Mesenteric fat pad (tissue), 1 donor: ENCODE results near the gene MTAP. TPM values are rescaled to one million over a fixed set of nuclear protein-coding genes. Genes with fewer than 3 reads are reported as not detected.

Source experiments
- DNase-seq: peaks from one replicate; pipeline ENCODE4 v3.0.0-alpha.2; 2020; ENCODE audit warnings: low spot score
- total RNA-seq: library from RNA; stranded (reverse); fragmentation: NEBNext Ultra II Directional; extraction: Animal tissue kit (Norgen Biotek cat#: 25700); gene quantifications from one replicate; pipeline ENCODE4 v1.2.1, GENCODE V29; 2021
- donor health status: DM: yes; HTN: yes; CAD: no.

Gene MTAP
- total RNA-seq, 1 donor from 2014 or later: 38.8 TPM

DNA sequence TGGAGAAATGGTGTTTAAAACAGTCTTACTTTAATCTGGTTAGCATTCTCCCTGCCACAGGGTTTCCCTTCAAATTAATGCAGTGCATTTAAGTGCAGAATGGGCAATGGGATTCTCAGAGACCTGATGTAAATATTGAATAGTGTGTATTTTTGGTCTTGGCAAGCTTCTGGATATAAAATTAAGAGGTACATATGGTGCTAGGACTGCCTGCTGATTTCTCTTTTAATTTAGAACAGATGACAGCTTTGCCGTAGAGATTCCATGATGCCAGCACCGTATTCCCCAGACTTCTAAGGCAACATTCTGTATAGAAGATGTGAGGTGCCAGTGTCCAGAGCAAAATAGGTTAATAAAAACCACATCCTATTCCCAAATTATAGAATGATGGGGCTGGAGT lies 1.9 kb downstream of the MTAP start:
- DNase-seq: no peak

GRCh38 chr9:21804791-21805190 lies 2.4 kb downstream of the MTAP start:
- DNase-seq: no peak

DNA sequence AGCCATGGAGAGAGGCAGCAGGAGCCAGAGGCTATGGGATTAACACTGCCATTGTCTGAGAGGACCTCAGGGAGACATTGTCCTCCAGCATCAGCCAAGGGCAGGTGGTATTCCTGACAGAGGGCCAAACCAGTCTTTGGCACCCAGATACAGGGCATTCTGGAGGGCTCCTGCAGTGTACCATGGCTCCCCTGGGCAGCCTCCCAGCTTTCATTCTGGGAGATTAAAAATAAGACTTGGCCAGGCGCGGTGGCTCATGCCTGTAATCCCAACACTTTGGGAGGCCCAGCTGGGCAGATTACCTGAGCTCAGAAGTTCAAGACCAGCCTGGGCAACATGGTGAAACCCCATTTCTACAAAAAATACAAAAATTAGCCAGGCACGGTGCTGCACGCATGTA lies 4.2 kb downstream of the MTAP start:
- no peak for DNase-seq

DNA sequence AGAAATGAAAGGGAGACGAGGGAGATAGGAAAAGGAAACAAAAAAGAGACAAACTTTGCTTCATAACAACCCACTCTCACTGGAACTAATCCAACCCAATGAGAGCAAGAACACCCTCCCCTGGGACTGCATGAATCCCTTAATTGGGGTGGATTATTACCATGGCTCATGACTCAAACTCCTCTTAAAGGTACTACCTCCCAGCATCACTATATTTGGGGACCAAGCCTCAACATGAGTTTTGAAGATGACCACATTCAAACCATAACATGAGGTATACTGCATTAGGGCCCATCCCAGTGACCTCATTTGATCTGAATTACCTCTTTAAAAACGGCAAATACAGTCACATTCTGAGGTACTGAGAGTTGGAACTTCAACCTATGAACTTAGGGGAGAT lies 8.0 kb downstream of the MTAP start:
- DNase-seq: no peak

- no peak for DNase-seq
These were observed 8.4 kb downstream of the MTAP start for GRCh38 chr9:21810881-21811280.

DNA sequence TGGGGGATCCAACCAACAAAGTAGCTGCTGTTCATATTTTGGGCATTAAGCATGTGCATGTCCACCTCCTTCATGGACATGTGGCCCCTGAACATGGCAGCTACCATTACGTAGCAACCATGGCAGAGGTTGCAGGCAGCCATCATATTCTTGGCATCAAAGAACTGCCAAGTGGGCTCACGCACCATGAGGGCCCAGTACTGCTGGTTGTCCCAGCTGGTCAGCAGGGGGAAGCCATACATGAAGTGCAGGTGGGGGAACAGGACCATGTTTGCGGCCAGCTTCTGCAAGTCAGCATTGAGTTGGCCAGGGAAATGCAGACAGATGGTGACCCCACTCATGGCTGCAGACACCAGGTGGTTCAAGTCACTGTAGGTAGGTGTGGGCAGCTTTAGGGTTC lies 9.5 kb downstream of the MTAP start:
- DNase-seq: no peak

GRCh38 chr9:21812415-21812814 lies 10.0 kb downstream of the MTAP start:
- no peak for DNase-seq

DNA sequence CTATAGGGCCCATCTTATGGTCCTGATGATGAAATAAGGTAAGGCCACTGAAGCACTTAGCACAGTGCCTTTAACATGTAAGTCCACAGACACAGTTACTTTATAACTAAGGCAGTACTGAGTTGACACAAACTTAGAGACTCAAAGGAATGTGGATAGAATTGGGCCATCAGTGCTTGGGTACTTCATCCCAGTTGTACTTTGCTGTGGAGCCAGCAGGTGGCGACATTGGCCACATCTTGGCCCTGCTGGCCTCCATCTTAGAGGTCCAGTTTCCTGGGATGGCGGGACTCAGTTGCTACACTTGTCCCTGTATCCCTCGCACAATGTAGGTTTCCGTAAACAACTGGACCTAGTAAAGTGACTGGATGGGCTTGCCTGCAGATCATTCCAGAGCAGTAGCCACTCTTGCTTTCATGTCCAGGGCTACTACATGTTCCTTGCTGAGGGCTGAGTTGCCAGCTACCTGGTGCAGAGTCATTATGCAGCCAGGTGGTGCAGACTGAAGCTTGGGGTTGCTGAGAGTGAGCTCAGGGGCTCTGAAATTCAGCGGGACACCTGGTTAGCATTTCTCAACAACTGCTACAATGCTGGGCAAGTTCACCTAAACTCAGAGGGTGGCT lies 10.6 kb downstream of the MTAP start:
- DNase-seq: no peak

DNA sequence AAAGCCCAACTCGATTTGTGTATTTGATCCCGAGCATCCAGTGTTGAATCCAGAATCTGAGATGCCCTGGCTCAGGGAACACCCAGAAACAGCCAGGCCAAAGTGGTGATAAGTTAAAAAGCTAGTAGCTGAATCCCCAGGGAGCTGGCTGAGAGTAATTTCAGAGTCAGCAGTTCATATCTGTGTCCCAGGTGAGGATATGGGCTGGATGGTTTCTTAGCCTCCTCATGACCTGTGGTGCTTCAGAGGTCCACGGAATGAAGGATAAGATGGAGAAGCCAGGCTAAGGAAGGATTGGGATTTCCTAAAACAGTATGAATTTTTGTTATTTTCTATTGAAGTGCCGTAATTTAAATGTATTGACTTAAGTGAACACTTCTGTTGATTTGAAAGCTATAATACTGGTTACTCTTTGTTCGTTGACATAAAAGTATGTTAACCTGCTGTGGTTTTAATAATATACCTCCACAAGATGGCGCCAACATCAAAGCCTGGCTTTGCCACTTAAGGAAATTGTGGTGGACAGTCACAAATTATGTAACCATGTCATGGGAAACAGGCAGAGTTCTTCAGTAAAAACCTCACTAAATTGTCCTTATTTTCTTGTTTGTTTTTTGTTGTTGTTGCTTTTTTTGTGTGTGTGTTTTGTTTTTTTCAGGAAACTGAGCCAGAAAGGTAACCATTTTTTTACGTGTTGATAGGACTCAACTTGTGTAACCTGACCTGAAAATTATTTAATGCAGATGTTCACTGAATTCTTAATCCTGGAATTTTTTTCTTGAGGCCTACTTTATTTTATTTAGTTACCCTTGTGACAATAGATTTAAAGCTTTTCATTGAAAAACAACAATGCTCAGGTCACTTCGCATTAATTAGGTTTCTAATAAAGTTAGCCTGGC lies 11.4 kb downstream of the MTAP start:
- DNase-seq: no peak

GRCh38 chr9:21815643-21816042 lies 13.2 kb downstream of the MTAP start:
- no peak for DNase-seq

- DNase-seq: no peak
These were observed 14.7 kb downstream of the MTAP start for GRCh38 chr9:21817176-21817575.

DNA sequence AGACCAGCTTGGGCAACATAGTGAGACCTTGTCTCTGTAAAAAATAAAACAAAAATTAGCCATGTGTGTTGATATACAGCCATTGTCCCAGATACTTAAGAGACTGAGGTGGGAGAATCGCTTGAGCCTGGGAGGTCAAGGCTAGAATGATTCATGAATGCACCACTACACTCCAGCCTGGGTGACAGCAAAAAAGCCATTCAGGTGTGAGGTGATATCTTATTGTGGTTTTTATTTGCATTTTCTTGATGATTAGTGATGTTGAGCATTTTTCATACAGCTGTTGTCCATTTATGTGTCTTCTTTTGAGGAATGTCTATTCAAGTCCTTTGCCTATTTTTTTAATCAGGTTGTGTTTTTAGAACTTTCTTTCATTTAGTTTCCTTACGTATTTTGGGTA lies 23.2 kb downstream of the MTAP start:
- DNase-seq: no peak

DNA sequence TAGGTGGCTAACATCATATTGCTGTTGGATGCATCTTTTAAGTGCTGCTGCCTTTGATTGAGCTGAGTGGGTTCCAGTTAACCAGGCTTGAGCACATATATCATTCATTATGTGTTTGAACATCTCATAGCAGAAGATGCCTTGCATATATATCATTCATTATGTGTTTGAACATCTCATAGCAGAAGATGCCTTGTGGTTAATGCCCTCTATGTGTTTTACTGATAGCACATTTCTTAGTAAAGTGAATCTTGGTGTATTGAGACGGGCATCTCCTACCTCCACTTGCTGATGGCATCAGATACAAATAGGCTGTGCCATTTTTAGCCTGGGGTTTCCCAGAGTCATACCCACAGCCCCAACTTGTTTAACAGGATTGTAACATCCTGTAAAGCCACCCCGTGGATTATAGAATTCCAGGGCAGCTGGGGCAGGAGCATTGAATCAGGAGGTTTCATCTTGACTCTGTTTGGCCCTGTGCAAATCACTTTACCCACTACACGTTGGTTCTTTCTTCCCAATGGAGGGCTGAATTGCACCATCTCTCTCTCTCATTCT lies 26.5 kb downstream of the MTAP start:
- no peak for DNase-seq

DNA sequence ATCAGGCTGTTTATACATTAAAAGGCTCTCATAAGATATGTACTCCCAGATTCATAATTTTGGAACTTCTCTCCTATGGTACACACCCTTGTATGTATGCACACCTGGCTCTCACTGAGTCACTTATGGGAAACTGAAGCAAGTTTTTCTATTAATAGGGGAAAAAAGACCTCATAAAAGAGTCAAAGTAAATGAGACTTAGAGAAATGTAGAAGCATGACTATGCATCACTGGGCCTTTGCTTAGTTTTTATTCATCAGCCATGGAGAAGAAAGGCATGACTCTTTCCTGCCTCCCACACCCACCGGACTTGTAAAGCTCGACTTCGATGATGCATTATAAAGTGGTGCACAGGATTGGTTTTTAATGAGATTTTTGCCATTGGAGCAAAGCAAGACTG lies 28.2 kb downstream of the MTAP start:
- no peak for DNase-seq

- DNase-seq: no peak
These were observed 29.5 kb downstream of the MTAP start for GRCh38 chr9:21831841-21832509.

DNA sequence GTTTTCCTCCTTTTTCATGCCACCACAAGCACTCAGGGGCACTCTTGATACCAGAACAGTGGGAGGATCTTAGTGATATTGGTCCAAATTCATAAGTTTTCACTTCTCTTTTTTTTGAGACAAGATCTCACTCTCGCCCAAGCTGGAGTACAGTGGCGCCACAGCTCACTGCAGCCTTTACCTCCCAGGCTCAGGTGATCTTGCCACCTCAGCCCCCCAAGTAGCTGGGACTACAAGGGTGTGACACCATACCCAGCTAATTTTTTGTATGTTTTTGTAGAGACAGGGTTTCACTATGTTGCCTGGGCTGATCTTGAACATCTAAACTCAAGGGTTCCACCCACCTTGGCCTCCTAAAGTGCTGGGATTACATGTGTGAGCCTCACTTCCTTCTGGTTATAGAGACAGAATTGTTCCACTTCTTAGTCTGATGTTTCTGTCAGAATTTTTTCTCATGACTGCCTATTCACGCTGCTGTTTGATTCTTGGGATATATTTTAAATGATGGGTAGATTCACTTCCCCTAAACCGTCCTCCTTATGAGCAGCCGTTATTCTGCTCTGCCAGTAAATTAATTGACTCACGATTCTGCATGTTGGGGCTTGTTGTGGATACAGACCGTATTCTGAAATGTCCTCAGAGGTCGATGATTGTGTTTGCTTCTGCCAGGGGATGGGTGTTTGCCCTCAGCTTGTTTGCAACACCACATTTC lies 30.8 kb downstream of the MTAP start:
- DNase-seq: no peak

- DNase-seq: no peak
These were observed 32.7 kb downstream of the MTAP start for GRCh38 chr9:21835121-21835520.

DNA sequence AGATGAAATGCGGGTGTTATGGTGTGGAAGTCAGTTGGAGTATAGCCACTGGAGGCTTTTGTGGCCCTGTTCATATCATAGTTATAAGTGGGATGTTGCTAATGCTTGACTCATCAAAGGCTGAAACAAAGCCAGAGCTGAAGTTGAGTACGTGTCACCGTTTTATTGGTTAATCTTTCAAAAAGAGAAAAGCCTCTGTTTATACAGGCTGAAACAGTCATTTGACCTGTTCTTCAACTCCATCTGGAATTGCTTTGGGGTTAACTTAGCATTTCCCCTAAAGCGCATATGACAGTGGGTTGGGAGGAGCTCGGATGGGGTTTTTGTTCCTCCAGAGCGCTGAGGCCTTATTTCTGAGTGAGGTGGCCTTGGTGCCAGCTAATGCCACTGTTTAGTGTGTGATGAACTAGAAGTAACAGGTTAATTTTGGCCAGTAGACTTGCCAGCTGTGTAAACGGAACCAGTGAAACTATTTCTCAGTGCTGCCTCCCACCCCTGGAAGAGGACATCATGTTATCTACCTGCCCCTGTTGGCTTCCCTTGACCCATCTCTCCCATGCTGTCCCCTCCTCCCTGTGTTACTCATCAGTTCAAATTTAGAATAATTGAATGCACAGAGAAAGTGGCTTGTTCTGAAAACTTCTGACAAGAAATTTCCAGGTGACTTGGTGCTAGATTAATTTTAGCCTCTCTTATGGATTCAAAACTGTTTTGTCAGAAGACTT lies 34.2 kb downstream of the MTAP start:
- no peak for DNase-seq

- no peak for DNase-seq
These were observed 35.1 kb downstream of the MTAP start for GRCh38 chr9:21837501-21837900.

- DNase-seq: no peak
These were observed 38.2 kb downstream of the MTAP start for GRCh38 chr9:21840647-21841046.

GRCh38 chr9:21841133-21841532 lies 38.7 kb downstream of the MTAP start:
- no peak for DNase-seq
